ENCODE results near the gene SPON2. TPM values are rescaled to one million over a fixed set of nuclear protein-coding genes. Genes with fewer than 3 reads are reported as not detected.

The SPON2 gene
- total RNA-seq, 1 donor from 2014 or later: 13.9 TPM

DNA sequence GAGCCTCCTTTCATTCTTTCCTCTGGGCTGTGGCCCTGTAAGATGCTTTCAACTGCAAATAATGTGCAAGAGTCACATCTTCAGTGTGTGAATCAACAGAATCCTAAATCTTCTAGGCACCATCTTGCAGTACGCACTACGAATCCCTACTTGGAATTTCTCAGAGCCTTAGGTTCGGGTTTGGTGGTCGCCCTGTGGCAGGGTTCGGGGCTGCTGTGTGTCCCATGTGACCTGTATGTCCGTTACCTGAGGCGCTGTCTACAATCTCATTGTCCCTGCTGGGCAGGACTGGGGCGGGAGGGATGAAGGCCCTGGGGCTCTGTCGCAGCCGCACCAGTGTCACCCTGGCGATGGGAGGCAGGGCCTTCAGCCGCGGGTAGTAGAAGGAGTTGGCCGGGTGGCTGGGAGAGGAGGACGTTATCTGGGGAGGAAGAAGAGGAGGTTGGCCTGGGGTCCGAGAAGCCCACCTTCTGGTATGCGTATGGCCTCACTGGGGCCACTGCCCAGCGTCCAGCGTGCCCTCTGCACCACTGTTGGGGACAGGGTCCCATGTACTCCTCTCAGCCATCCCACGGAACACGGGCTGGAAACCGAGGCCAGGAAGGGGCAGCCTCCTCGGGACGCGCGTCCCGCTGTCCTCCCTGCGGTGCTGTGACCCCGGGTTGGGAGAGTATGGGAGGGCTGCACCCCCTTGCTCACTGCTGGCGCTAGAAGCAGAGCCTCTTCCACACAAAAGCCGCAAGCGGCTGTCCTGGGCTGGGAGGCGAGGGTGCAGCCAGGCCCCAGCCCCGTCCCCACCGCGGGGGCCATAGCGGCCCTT lies 2.0 kb downstream of the SPON2 start:
- H3K9me3 ChIP-seq (replicated peaks): no peaks in the 10 kb centered on the region
- H3K27ac ChIP-seq (replicated peaks): no peak overlapping the region
- no peak for TF ChIP-seq CTCF (IDR thresholded peaks at IDR 0.05; ENCODE audit: borderline replicate concordance)
- no peaks in the 10 kb centered on the region for H3K36me3 ChIP-seq
- peaks cover 56% of the 10 kb centered on the region for H3K4me1 ChIP-seq
- H3K4me3 ChIP-seq: peak overlapping the region; percentile 65
- peaks cover 47% of the 10 kb centered on the region for H3K27me3 ChIP-seq (ENCODE audit: low read depth)
- intact Hi-C loops (cut with micrococcal nuclease): no loop called here
- DNase-seq: no peak

- intact Hi-C loops (cut with micrococcal nuclease): loop anchor here (10.0 kb wide), 1 partner anchor 95 kb away; no protein-coding TSS in a partner anchor
- H3K36me3 ChIP-seq: no peaks in the 10 kb centered on the region
- peaks cover 47% of the 10 kb centered on the region for H3K27me3 ChIP-seq (ENCODE audit: low read depth)
These were observed 2.7 kb downstream of the SPON2 start for GRCh38 chr4:1169691-1170096.

DNA sequence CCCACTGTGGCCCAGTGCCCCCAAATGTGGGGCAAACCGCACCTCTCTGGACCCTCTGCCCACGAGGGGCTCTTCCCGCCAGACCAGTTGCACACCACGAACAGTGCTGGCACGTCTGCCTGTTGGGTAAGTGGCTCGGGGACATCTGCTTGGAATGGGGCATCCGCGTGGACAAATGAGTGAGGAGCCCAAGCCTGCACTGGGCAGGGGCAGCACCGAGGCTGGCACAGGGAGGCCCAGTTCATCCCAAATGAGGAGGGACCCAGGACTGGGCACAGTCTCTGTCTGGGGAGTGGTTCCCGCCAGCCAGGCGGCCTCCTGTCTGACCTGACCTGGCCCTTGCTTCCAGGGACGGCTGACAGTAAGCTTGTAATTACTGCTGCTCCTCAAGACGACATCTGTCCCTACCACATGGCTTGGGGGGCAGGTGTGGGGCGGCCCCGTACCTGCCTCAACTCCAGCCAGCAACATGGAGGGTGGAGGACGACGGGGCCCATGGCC lies 3.2 kb downstream of the SPON2 start:
- peaks cover 55% of the 10 kb centered on the region for H3K4me1 ChIP-seq
- peaks cover 47% of the 10 kb centered on the region for H3K27me3 ChIP-seq (ENCODE audit: low read depth)
- no peak overlapping the region for H3K27ac ChIP-seq (replicated peaks)
- no peaks in the 10 kb centered on the region for H3K9me3 ChIP-seq (replicated peaks)
- intact Hi-C loops (cut with micrococcal nuclease): loop anchor here (10.0 kb wide), 1 partner anchor 96 kb away; no protein-coding TSS in a partner anchor
- no peak overlapping the region for H3K4me3 ChIP-seq
- no peak for DNase-seq
- H3K36me3 ChIP-seq: no peaks in the 10 kb centered on the region
- TF ChIP-seq CTCF (IDR thresholded peaks at IDR 0.05; ENCODE audit: borderline replicate concordance): no peak

More at GRCh38 chr4:1169691-1170096, 2.7 kb downstream of the SPON2 start:
- DNase-seq: no peak
- Histone ChIP-seq H3K4me3 (no peak overlapping the region), H3K27ac (replicated peaks) (no peak overlapping the region), H3K4me1 (peaks cover 56% of the 10 kb centered on the region), H3K9me3 (replicated peaks) (no peaks in the 10 kb centered on the region)
- TF ChIP-seq CTCF (IDR thresholded peaks at IDR 0.05; ENCODE audit: borderline replicate concordance): no peak

DNA sequence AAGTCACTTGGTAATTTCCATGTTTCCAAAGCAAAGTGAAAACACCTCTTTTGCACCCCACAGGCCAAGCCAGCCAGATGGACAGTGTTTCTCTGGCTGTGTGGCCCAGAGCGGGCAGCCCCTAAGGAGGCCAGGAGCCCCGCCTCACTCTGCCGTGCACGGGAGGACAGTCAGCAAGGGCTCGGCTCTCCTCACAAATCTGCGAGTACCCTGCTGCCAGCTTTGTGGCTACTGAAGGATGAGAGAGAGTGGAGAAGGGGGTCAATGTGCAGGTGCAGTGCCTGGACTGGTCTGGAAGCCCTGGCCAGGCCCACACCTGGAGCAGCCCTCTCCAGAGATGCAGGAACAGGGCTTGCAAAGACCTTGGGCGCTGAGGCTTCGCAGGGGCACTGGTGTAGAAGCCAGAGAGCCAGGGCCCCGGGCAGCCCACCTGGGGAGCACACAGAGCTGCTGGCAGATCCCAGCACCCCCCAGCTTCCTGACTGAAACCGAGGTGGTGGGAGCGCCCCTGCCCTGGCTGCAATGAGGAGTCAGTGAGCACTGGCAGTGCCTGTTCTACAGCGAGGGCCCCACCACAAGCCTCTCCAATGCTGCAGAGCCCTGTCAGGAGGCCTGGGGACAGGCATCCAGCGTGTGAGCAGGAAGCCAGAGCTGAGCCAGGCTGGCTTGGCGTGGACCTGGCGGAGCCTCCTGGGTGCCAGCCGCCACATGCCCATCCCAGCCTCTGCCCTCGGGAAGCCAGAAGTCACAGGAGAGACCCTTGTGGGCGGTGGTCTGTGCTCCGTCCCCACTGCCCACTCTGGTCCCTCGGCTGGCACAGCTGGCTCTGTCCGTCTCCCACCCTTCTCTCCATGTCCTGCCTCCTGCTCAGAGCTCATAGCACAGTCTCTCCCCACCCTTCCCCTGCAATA lies 3.9 kb downstream of the SPON2 start:
- no peak for DNase-seq
- peaks cover 47% of the 10 kb centered on the region for H3K4me1 ChIP-seq
- TF ChIP-seq CTCF (IDR thresholded peaks at IDR 0.05; ENCODE audit: borderline replicate concordance): no peak
- H3K36me3 ChIP-seq: no peaks in the 10 kb centered on the region
- no peak overlapping the region for H3K4me3 ChIP-seq
- no peaks in the 10 kb centered on the region for H3K9me3 ChIP-seq (replicated peaks)
- peaks cover 43% of the 10 kb centered on the region for H3K27me3 ChIP-seq (ENCODE audit: low read depth)
- no peak overlapping the region for H3K27ac ChIP-seq (replicated peaks)
- intact Hi-C loops (cut with micrococcal nuclease): loop anchor here (10.0 kb wide), 1 partner anchor 96 kb away; no protein-coding TSS in a partner anchor

- TF ChIP-seq CTCF (IDR thresholded peaks at IDR 0.05; ENCODE audit: borderline replicate concordance): peak; percentile 97
- Histone ChIP-seq H3K36me3 (no peaks in the 10 kb centered on the region), H3K27ac (replicated peaks) (peak overlapping the region; percentile 32), H3K27me3 (ENCODE audit: low read depth) (peaks cover 37% of the 10 kb centered on the region), H3K4me3 (peak overlapping the region; percentile 72), H3K9me3 (replicated peaks) (no peaks in the 10 kb centered on the region), H3K4me1 (peaks cover 38% of the 10 kb centered on the region)
- DNase-seq: peak; percentile 83
- intact Hi-C loops (cut with micrococcal nuclease): loop anchor here (10.0 kb wide), 1 partner anchor 97 kb away; no protein-coding TSS in a partner anchor
These were observed 5.0 kb downstream of the SPON2 start for GRCh38 chr4:1167244-1167949.
